ENCODE data around the gene TMEM240.

GRCh38 chr1:1531947-1532346 lies 8.5 kb downstream of the TMEM240 start:
- no peak for TF ChIP-seq POLR2A (IDR thresholded peaks at IDR 0.05)
- no peak for TF ChIP-seq CTCF (IDR thresholded peaks at IDR 0.05)
